Stimulated activated CD4-positive, alpha-beta T cell treated with anti-CD3 and anti-CD28 coated beads, Interleukin-4, amount 100 ng/mL, for 48 hours (primary cell): ENCODE data around the gene CACNA2D1.

Source experiments
- DNase-seq, 2 donors: peaks; one replicate each; pipeline ENCODE4 v3.0.0-alpha.2; 2020; ENCODE audit warnings: low read depth in 2 of 2

Gene CACNA2D1

DNA sequence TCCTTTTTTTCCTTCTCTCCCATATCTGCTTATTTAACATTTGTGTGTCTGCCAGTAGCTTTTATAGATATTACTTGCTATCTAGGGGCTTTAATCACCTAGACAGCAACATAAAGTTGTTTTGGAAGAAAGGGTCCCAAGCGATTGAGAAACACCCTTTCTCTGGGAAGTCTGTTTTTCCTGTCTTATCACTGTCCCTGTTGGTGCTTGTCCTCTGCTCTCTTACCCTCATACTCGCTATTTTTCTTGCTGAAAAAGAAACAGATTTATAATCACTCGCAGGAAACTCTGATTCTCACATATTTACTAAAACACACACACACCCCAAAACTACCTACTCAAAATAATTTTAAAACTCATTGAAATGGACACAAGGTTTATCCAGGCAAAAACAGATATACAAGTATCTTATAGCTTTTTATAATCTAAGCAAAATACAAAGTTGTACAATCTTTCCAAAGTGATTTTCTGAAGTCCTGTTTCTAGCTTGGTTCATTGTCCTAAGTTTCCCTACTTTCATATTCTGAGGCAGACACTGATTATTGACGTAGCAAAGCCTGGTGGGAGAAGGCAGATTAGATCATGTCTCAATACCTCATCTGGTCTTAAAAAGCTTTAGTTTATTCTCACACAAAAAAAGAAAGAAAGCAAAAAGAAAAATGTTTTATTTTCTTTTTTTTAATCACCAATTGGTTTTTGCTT, 157.3 kb downstream of the CACNA2D1 start:
- no peak for DNase-seq

GRCh38 chr7:82284936-82285519, 158.5 kb downstream of the CACNA2D1 start:
- no peak for DNase-seq

GRCh38 chr7:82275342-82275741, 168.2 kb downstream of the CACNA2D1 start:
- no peak for DNase-seq

GRCh38 chr7:82274681-82275080, 168.9 kb downstream of the CACNA2D1 start:
- DNase-seq = no peak

- DNase-seq = no peak
Measured at GRCh38 chr7:82273886-82274285, 169.7 kb downstream of the CACNA2D1 start.

DNA sequence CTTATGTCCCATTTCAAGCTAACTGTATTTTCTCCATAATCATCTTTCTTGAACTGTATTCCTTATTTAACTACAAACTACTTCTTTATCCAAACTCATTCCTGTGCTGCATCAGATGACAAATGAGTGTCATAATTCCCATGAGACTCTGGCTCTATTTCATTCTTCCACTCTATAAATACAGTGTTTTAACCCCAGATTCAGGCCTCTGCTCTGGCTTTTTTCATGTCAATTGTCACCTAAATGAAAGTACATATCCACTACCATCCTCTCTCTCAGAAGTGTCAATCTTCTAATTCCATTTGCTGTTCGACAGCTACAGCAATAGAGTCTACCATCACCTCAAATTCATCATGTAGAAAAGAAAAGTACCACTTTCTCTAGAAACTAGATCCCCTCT, 172.7 kb downstream of the CACNA2D1 start:
- DNase-seq = no peak

DNA sequence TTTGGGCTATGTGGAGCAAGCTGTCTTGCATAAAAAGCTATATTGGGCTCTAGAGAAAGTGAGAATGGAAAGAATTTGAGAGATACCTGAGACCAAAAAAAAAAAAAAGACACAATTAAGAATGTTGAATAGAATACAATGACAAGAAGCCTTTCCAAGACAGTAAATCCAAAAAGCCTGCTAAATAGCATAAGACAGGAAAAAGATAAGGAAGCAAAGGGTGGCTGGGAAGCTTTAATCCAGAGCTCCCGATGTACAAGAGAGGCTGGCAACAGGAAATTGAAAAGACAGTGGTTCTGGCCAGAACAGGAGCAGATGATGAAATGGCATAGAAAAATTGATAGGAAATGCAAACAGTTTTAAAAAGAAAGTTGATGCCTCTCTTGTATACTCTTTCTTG, 174.9 kb downstream of the CACNA2D1 start:
- DNase-seq = no peak

DNA sequence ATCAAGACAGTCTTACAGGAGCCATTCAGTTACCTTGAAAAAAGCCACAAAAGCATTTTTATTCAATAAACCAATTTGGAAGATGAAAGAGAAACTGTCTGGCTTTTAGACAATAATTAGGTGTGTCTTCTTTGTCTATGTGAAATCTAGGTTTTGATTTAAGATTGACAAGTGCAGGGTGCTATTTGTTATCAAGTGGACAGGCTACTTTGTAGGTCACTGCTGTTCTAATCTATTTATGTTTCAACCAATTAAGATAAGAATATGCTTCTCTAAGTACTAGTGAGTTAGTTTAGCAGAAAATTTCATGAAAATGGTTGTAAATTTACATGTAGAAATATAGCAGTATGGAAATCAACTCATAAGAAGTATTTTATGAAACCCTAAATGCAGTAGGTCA, 177.5 kb downstream of the CACNA2D1 start:
- DNase-seq = no peak

DNA sequence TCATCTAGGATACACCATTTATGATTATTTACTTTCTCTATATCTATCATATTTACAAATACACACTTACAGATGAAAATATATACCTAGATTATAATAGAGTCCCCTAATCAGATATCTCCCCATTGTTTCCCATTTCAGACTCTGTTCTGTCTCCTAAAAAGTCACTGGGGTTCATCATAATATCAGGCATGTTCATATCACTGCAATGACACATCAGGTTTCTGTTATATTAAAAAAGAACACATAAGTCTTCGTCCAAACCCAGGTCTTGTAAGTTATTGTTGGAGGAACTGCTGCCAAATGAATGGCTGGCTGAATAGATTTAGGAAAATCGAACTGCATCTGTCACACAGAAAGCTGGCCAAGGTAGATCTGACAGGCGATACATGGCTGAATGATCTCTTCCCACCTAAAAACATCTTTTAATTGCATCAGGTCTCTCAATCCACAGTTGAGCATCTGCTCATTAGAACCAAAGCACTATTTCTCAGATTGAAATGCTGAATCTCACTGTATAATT, 178.7 kb downstream of the CACNA2D1 start:
- DNase-seq = no peak

DNA sequence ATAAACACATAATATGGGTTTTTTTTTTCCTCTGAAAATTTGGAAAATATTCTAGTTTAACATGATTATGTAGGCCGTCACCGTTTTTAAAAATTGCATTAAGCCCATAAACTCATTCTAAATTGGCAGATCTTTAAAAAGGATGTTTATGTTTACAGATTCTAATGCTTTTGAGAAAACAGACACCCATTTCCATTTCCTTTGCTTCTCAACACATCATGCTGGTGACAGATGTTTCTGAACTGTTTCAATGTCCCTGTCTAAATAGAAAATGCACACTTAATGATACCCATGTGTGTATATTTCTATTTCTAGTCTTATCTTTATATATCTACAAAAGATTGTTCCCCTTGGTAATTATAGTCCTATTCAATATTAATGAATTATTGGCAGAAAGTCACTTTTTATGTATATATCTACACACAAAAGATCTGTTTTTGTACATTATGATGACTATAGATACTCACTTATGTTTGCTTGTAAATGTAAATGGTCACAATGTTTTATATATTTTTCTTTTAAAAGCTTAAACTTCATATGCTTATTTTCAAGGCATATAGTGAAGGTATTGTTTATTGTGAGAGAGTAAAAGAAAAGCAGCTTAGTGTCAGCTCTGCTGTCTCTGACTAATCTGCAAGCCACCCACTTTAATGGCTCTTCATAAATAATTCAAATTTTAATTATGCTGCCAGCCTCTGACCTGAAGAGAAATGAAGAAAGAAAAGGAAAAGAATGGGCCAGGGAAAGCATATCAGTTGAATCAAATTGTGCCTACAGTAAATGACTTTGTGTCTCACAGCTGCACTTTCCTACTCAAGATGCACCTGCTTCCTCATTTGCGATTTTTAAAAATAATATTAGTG, 179.4 kb downstream of the CACNA2D1 start:
- no peak for DNase-seq

GRCh38 chr7:82258181-82258580, 185.4 kb downstream of the CACNA2D1 start:
- no peak for DNase-seq

- DNase-seq = no peak
Measured at GRCh38 chr7:82257118-82257695, 186.4 kb downstream of the CACNA2D1 start.

DNA sequence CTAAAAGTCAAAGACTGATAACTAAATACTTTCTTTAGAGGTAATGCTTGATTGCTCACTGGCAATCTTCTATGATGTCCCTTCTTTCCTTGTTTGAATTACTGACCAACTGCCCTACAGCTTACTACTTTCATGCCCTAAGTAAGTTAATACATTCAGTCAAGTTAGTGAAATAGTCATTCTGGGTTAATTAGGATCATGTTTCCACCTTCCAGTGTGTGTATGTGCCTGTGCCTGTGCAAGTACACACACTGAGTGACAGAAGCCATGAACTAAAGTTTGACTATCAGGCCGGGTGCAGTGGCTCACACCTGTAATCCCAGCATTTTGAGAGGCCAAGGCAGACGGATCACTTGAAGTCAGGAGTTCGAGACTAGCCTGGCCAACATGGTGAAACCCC, 187.9 kb downstream of the CACNA2D1 start:
- no peak for DNase-seq

DNA sequence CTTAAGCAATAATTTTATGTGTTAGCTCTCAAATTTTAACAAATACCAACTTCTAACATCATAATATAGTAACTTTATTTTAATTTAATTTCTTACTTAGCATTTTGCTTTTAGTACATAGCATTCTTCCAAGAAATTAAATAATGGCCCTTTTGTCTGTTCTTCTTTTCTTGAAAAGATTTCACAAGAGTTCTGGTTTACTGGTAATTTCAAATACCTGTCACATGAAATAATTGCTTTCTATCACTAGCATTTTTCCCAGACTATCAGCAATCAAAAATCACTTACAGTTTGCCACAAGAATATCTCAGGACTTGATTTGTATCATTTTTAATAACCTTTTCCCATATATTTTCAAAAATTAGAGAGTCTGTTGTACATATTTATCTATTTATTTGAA, 193.0 kb downstream of the CACNA2D1 start:
- DNase-seq = no peak

DNA sequence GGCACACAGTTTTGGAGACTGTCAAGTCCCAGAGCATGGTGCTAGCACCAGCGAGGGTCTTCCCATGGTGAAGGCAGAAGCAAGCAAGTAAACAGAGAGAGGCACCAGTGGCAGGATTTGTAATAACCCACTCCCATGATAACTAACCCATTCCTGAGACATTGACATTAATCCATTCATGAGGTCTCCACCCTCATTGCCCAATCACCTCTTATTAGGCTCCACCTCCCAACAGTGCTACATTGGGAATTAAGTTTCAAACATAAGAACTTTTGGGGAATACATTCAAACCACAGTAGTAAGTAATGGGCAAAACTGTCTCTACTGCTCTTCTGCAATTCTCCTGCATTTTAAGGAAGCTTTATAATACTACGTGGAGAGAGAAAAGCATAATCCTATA, 193.6 kb downstream of the CACNA2D1 start:
- no peak for DNase-seq

DNA sequence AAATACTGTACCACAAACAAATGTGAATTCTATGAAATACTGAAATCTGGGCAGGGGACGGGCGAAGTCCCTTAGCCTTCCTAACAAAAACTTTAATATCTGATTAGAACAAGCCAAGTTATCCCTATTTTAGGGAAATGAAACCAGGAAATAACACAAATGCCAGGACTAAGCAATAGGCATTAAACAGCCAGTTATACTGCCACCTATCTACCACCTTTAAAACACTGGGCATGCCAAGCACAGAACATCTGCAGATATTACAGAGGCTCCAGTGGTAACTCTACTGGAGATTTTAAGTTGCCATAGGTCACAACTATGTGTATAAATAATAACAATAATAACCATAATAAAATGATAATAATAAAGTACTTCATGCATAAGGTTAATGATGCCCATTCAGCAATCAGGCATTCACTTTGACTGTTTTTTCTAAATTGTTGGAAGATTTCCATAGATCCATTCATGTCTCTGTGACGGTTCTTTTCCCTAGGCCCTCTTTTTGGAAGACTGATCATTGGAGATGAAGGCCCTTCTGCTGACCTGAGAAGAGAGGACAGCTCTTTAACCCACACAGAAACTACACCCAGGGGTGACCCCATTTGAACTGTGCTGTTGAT, 195.7 kb downstream of the CACNA2D1 start:
- no peak for DNase-seq

DNA sequence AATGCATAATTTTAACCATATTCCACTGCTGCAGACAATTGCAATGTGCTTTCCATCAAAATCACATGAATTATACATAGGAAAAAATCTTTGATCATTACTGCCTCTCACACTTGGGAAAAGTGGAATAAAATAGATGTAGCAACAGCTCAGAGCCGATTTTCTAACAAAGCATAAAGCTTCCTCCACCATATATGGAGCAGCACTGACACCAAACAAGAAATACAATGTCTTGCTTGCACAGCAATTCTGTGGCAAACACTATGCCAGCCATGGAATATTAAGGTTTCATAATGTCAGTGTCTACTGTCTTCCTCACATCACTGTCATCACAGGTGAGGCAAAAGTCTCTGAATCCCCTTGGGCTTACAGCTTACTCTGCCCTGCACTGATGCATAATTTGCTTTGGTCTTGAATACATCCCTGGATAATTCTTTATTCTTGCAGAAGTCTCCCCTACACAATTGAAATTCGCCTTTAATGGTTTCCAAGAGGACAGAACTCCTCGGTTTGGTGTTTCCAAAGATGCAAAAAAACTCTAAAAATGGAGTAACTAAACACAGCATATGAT, 198.5 kb downstream of the CACNA2D1 start:
- no peak for DNase-seq

- no peak for DNase-seq
Measured at GRCh38 chr7:82241356-82241755, 202.2 kb downstream of the CACNA2D1 start.

GRCh38 chr7:82235713-82236112, 207.9 kb downstream of the CACNA2D1 start:
- DNase-seq = no peak

- no peak for DNase-seq
Measured at GRCh38 chr7:82234457-82235049, 209.0 kb downstream of the CACNA2D1 start.
